Stimulated activated CD8-positive, alpha-beta memory T cell treated with anti-CD3 and anti-CD28 coated beads, Interleukin-12 subunit alpha, Interleukin-12 subunit beta, amount 100 ng/mL, for 4 hours (primary cell): Measurements from ENCODE around the gene TKT.
"Not testable (repeated sequence)": the region's sequence is repeated elsewhere in the genome, so short reads cannot be mapped to it uniquely, and the experiment has no call there.

Experiments used
- DNase-seq: peaks from one replicate; pipeline ENCODE4 v3.0.0-alpha.2; 2020; ENCODE audit warnings: low read depth

The TKT gene

DNA sequence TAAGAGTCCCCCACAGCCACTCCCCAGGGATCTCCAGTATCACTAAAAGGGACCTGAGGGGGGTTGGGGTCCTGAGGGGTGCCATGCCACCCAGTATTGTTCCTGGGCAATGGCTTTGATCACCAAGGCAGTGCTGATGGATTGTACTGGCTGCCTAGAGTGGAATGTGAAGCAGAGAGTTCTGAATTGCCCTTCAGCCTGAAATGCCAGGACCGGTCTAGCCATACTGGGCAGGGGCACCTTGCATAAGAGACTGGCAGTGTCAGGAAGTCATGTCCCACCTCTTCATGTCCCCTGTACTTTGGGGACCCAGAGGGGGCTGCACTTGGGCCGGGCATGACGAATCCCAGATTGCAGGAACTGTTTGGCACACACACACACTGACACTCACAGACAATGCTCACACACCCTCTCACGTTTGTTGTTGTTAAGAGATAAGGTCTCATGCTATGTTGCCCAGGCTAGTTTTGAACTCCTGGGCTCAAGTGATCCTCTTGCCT is 4.5 kb upstream of the TKT start:
- DNase-seq, result no peak

DNA sequence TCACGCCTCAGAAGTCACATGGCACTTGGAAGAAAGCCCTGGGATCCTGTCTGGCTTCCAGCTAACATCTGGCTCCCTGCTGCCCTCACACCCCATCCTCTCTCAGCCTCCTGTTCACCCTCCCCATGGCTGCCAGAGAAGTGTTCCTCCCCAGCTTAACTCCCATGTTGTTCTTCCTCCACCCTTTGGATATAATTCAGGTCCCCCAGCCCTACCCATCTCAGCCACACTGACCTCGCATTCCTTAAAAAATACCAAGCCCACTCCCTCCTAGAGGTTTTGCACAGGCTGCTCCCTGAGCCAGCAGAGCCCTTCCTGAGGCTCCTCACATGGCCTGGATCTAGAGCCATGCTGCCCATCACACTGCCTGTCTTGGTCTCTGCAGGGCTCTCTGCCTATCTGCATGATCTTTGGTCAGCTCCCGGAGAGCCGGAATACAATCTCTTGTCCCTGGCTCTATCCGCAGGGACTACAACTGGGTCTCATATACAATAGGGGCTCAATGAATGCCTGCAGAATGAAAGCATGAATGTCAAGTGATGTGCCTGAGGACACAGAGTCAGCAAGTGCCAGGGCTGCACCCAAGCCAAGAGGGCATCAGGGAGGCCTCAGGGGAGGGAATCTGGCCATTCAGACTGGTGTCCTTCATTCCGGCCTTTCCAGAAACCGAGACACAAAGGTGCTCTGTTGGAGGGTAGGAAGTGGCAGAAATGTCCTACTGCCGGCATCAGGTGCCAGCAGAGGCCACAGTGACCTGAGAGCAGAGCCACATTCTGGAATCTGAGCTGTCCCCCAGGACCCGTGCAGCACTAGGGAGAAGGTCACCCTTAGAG is 3.8 kb upstream of the TKT start:
- no peak for DNase-seq

DNA sequence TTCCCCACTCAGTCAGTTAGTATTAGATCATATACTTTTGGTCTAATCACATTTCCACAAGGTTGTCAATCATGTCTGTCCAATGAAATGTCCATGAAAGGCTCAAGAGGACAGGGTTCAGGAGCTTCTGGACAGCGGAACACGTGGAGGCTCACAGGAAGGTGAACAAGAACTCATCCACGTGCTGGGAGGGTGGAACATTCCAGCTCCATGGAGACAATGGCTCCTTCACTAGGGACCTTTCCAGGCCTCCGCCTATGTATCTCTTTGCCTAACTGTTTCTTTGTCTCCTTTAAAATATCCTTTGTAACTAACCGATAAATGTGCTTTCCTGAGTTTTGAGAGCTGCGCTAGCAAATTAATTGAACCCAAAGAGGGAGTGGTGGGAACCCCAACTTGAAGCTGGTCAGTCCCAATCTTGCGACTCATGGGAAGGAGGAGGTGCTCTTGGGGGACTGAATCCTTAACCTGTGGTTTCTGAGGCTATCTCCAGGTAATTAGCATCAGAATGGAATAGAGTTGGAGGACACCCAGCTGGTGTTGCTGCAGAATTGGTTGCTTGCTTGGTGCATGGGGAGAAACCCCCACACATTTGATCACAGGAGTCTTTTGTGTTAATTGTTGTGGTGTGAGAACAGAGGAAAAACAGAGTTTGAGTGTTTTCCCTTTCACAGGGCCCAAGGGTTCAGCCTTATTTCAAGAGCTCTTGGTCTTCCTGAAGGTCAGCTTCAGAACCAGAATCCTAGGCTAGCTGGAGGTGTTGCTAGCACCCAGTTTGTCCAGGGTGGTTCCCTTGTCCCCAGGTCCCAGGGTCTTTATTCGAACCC is 3.0 kb upstream of the TKT start:
- DNase-seq, result no peak

DNA sequence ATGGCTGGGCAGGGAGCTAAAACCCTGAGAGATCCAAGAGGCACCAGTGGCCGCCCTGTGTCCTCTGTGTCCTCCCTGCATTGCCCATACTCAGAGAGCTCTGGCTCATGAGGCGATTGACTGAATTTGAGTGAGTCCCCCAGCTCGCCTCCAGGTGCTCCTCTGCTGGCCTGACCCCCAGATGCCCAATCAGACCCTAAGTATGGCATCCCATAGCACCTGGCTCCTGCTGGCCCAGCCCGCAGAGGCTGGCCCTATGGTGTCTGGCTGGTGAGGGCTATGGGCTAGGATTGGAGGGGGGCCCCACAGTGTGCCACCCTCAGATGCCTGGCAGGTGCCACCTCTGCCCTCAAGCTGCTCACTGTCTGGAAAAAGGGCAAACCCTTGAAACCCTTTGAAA is 1.6 kb upstream of the TKT start:
- no peak for DNase-seq

DNA sequence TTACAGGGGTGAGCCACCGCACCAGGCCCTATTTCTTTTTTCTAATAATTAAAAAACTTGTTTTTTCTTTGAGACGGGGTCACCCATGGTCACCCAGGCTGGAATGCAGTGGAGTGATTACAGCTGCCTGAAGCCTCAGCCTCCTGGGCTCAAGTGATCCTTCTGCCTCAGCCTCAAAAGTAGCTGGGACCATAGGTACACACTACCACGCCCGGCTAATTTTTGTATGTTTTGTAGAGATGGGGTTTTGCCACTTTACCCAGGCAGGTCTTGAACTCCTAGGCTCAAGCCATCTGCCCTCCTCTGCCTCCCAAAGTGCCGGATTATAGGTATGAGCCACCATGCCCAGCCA is 858 bp upstream of the TKT start:
- no peak for DNase-seq

DNA sequence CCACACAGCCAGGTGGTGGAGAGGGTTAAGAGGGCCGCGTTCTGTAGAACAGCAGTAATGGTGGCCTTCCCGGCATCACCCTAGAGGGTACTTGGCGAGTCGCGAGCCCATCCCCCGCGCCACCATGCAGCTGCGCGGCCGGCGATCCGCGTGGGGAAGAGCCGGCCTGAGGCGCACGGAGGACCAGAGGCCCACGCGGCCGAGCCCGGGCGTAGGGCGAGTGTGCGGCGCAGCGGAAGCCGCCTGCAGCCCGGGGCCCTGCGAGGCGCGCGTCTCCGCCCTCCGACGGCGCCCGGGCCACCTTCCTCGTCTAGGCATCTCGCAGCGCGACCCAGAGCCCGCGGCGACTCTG is 423 bp downstream of the TKT start:
- DNase-seq, result no peak

DNA sequence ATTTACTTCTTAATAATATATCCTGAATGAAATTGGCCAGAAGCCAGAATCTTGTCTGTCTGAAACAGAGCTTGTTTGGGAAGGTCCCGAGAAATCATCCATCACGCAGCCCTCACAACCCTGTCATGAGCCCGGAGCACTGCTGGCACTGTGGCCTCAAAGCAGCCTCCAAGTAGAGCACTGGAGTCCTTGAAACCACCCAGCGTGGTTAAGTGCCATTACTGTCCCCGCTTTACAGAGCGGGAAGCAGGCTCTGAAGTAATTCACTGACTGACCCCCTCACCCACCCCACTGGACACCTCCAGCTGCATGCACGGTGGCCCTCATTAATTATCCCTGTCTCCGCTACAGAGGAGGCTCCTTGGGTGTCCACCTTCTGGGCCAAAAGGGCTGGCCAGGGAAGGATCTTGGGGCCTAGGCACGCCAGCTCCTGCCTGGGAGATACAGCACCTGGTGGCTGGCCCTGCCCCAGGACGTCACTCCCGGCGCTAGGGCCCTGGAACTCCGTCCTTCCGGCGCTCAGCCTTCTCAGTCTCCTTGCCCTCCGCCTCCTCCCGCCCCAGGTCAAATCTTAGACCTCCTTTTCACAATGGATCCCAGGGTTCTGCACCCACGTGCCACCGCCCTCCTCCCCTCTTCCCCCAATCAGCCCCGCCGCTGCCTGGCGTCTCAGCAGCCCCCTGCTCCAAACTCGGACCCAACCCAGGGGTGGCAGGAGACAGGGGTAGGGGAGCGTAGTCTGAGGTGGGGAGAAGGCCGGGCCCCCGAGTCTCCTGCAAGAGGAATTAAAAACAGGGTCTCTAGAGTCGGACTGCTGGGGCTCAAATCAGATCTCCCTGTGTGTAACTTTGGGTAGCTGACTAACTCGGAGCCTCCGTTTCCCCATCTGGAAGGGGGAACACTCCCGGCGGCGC is 1.1 kb downstream of the TKT start:
- DNase-seq, result peak; percentile 19

DNA sequence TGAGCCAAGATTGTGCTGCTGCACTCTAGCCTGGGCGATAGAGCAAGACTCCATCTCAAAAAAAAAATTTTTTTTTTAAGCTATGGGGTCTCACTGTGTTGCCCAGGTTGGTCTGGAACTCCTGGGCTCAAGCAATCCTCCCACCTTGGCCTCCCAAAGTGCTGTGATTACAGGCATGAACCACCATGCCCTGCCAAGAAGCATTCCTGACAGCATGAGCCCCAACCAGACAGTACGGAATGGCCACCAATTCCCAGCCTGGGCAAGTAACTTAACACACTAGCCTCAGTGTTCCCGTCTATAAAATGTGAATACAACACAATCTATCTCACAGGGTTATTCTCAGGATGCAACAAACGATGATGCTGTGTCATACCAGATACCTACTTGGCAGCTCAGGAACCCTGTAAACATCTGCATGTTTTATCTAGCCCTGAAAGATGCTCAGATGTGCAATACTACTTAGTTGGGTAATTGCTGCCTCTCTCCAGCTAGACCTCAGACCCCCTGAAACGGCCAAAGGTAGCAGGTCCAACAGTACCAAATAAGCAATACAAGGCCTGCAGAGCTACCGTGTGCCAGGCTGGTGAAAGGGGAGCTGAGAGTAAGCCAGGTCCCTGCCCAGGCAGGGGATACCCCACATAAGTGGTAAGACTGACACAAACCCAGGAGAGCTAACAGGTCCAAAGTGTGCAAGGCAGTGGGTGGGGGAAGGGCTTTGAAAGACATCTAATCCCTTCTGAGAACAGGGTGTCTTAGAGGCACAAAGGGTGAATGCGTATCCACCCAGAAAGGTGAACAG is 1.9 kb downstream of the TKT start:
- DNase-seq, result no peak

DNA sequence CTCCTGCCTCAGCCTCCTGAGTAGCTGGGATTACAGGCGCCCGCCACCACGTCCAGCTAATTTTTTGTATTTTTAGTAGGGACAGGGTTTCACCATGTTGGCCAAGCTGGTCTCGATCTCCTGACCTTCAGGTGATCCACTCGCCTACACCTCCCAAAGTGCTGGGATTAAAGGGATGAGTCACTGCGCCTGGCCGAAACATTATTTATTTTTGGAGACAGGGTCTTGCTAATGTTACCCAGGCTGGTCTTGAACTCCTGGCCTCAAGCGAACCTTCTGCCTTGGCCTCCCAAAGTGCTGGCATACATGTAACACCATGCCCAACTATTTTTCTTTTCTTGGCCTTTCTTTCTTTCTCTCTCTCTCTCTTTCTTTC is 2.9 kb downstream of the TKT start:
- not testable (repeated sequence) for DNase-seq

DNA sequence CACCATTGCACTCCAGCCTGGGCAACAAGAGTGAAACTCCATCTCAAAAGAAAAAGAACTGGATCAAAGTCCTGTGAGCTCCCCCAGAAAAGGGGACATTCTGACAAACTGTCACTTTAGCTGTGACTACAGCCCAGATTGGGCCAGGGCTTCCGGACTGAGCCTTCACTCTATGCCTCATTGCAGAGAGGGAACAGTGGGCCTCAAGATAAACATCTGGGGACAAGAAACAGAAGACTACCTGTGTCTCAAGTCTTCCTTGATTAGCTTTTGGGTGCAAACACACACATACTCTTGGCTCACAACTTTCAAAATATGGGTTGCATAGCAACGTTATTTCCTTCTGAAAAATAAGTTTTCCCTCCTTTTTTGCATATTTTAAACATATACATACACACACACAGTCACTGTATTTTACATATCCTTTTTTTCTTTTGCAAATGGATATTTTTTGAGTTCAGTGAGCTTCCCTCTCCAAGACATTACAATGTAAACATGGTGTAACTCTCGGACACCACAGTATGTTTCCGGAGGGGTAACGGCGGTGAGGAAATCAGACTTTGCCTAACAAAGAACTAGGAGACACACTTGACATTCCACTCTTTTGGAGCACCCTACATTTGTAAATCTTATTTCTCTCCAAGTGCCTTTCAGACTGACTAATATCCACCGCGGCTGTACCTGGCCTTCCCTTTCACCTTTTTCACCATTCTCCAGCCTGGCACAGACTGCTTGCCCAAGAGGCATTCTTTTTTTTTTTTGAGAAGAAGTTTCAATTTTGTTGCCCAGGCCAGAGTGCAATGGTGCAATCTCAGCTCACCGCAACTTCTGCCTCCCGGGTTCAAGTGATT is 3.5 kb downstream of the TKT start:
- DNase-seq, result no peak

DNA sequence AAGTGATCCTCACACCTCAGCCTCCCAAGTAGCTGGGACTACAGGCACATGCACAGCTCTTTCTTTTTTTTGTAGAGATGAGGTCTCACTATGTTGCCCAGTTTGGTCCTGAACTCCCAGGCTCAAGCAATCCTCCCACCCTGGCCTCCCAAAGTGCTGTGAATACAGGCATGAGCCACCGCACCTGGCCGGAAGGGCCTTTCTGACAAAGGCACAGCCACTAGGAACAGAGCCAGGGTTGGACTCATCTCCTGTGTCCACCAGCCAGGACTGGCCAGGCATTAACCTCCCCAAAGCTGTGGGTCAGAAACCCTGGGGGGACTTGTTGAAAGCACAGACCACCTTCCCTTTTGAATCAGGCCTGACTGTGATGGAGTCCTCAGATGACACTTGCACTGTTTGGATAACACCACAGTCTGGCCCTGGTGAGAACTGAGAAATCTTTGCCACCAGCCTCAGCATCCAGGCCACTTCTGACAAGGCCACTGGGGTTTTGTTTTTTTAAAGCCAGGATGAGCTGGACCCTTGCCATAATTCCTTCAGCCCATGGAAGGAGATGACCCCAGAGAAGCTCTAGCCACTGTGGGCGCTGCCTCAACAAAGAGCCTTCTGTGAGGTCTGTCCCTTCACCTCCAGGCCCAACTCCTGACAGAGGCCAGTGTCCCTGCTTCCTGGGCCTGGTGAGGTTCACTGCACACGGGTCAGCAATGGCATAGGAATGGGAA is 4.8 kb downstream of the TKT start:
- DNase-seq, result no peak

DNA sequence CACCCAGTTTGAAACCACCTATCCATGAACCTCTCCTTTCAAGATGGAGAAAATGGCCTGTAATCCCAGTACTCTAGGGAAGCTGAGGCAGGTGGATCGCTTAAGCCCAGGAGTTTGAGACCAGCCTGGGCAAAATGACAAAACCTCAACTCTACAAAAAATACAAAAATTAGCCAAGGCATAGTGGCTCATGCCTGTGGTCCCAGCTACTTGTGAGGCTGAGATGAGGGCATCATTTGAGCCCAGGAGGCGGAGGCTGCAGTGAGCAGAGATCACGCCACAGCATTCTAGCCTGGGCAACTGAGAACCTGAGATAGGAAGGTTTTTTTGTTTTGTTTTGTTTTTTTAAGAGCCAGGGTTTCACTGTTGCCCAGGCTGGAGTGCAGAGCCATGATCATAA is 5.4 kb downstream of the TKT start:
- DNase-seq, result no peak

DNA sequence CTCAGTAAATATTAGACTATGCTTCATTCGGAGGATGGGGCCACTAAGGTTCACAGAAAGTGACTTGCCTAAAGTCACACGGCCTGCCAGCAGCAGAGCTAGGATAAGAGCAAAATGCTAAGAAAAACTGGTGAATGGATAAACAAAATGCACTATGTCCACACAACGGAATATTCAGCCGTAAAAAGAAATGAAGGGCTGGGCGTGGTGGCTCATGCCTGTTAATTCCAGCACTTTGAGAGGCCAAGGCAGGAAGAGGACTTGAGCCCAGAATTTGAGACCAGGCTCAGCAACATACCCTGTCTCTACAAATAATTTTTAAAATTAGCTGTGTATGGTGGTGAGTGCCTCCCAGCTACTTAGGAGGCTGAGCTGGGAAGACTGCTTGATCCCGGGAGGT is 7.7 kb downstream of the TKT start:
- DNase-seq, result no peak

DNA sequence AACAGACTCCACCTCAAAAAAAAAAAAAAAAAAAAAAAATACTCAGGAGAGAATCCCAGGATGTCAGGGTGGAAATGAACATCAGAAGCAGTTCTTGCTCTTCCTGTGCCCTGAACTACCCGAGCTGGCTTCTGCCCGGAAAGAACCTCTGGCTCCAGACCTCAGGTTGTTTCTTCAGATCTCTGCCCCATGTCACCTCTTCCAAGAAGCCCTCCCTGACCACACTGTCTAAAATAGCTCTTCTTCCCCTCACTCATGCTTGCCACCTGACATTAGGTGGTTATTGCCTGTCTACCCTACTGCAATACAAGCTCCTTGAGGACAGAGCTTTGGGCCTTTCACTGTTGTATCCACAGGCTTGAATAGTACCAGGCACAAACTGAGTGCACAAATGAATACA is 8.2 kb downstream of the TKT start:
- no peak for DNase-seq

DNA sequence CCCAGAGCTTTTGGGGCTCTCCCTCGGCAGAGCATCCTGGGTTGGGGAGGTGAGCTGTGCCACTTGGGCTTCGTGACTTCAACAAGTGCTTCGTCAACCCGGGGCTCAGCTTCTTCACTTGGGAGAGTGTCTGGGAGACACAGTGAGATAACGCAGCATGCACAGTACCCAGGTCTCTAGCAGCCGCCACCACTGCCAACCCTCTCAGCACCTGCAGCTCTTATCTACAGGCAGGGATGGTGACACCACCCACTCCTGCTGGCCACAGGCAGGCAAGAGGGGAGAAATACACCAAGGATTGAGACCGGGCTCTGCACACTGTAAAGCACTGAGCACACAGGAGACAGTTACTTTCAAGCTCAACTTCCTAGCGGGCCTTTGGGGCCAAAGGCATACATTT is 11.6 kb downstream of the TKT start:
- DNase-seq, result no peak

DNA sequence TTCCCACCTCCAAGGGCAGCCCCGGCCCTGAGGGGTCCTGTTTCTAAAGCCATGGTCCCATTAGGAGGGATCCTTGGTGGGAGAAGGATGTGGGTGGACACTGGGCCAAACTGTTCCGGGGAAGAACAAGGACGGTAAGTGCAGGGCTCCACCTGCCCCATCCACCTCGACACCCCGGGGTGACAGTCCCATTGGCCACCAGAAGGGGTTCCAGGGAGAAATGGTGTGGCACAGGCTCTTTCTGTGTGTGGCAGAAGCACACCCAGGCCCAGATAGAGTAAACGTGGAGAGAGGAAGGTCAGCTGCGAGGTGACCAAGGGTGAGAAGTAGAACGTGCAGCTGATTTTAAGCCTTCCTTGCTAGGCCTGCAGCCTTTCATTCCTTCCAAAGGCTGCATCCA is 12.0 kb downstream of the TKT start:
- no peak for DNase-seq

DNA sequence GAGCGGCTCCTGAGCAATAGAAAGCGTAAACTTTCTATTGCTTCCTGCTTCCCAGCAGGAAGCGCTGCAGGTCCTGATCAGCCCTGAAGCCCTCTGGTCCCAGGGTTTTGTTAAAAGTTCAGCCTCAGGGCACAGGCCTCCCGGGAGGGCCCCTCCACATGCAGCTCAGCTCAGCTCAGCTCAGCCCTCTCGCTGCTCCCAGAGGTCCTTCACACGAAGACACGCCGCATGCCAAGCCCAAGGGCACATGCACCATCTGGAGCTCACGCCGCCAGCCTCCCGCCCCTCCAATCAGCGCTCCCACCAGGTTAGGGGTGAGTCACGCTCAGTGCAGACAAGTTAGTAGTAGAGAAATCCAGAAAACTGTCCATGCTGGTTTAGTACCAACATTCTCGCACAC is 12.7 kb downstream of the TKT start:
- no peak for DNase-seq

DNA sequence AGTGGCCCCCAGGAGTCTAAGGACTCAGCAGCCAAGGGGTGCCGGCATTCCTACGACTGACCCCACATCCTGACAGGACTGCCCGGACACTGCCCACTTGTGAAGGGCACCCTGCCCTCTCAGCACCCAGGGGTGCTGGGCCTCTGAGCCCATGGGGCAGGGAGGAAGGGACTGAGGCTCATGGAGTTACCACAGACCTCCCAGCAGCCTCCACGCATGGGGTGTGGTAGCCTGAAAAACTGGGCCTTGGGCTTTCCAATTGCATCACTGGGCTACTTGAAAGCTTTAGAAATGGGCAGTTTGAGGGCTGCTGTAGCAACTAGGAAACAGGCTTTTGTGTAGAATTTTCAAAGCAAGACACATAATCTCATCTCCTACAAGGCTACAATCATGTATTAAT is 13.2 kb downstream of the TKT start:
- DNase-seq, result no peak

DNA sequence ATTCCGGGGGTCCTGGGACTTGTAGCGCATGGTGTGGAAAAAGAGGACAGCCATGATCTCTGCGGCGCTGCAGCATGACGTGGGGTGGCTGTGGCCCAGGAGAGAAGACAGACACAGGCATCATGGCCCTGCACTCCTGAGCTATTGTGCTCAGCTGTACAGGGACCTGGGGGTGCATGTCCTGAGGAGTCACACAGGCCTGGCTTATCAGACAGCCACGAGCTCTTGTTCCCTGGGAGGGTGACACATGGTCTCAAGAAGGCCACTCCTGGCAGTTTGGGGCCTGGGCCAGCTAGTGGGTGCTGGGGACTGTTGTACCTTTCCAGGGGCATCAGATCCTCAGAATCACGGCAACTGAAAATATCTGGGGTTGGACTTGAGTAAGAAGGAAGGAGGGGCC is 13.7 kb downstream of the TKT start:
- DNase-seq, result no peak
